Common myeloid progenitor, CD34-positive (primary cell): ENCODE measurements around the gene PARD6B.
"Not testable (repeated sequence)": the region's sequence is repeated elsewhere in the genome, so short reads cannot be mapped to it uniquely, and the experiment has no call there.

ENCODE experiments used
- CTCF ChIA-PET: fragments of 350-600 bp; sonication (Branson Sonifier 250); formaldehyde crosslinking; loops from one replicate; lab custom pipeline; 2021; ENCODE audit warnings: antibody characterized with exemption; lab: Charles Lee
- POLR2A ChIA-PET: fragments of 350-600 bp; sonication (Branson Sonifier 250); formaldehyde crosslinking; loops from one replicate; lab custom pipeline; 2021; ENCODE audit warnings: antibody characterized with exemption; lab: Charles Lee
- DNase-seq, 3 donors: peaks; one replicate each; pipeline versions ENCODE4 v3.0.0 to v3.0.0-alpha.2; 2013
- H3K27ac ChIP-seq, 2 experiments: 1 replicate in 1 of 2; 2 replicates in 1 of 2; pipeline ENCODE4 v1.7.0; 2013; ENCODE audit warnings: inconsistent platforms in 2 of 2, low read length in 2 of 2, mild to moderate bottlenecking in 2 of 2, low read depth in 1 of 2, moderate library complexity in 1 of 2; ENCODE audit not compliant: severe bottlenecking in 2 of 2, insufficient read depth in 1 of 2, poor library complexity in 1 of 2
- H3K27me3 ChIP-seq, 5 experiments: replicated peaks in 2 of 5; 1 replicate in 3 of 5; 2 replicates in 2 of 5; pipeline versions ENCODE4 v1.6.1 to v1.7.0; 2013; ENCODE audit warnings: low read length in 4 of 5, mild to moderate bottlenecking in 2 of 5, moderate library complexity in 2 of 5, inconsistent platforms in 1 of 5; ENCODE audit not compliant: insufficient read depth in 5 of 5, control insufficient read depth in 4 of 5
- H3K36me3 ChIP-seq, 4 experiments: 1 replicate in 2 of 4; 2 replicates in 2 of 4; pipeline versions ENCODE4 v1.6.1 to v1.7.0; 2013; ENCODE audit warnings: low read length in 3 of 4, control low read depth in 1 of 4, mild to moderate bottlenecking in 1 of 4; ENCODE audit not compliant: control insufficient read depth in 4 of 4, insufficient read depth in 4 of 4
- H3K4me1 ChIP-seq, 4 experiments: 1 replicate in 3 of 4; 2 replicates in 1 of 4; pipeline versions ENCODE4 v1.6.1 to v1.7.1; 2013; ENCODE audit warnings: low read length in 3 of 4, mild to moderate bottlenecking in 3 of 4, control low read depth in 1 of 4, inconsistent platforms in 1 of 4, moderate library complexity in 1 of 4; ENCODE audit not compliant: control insufficient read depth in 4 of 4, insufficient read depth in 4 of 4; ENCODE audit errors: control extremely low read depth in 1 of 4
- H3K4me3 ChIP-seq, 7 experiments: 1 replicate in 4 of 7; 2 replicates in 3 of 7; pipeline versions ENCODE4 v1.5.1 to v1.7.0; 2013; ENCODE audit warnings: mild to moderate bottlenecking in 7 of 7, low read length in 6 of 7, moderate library complexity in 6 of 7, inconsistent platforms in 2 of 7, low read depth in 2 of 7, control low read depth in 1 of 7; ENCODE audit not compliant: insufficient read depth in 4 of 7, control insufficient read depth in 1 of 7; ENCODE audit errors: extremely low read depth in 1 of 7
- H3K9me3 ChIP-seq, 5 experiments: 1 replicate in 4 of 5; 2 replicates in 1 of 5; pipeline versions ENCODE4 v1.6.1 to v1.7.1; 2013; ENCODE audit warnings: low read length in 4 of 5, mild to moderate bottlenecking in 2 of 5, inconsistent platforms in 1 of 5, low read depth in 1 of 5, moderate library complexity in 1 of 5; ENCODE audit not compliant: control insufficient read depth in 4 of 5, insufficient read depth in 2 of 5; ENCODE audit errors: control extremely low read depth in 1 of 5
- WGBS: methylation state at CpG from one replicate; pipeline ENCODE4 v1.1.5; 2013; ENCODE audit not compliant: insufficient coverage; 5-methylcytosine and 5-hydroxymethylcytosine counted together

The PARD6B gene

DNA sequence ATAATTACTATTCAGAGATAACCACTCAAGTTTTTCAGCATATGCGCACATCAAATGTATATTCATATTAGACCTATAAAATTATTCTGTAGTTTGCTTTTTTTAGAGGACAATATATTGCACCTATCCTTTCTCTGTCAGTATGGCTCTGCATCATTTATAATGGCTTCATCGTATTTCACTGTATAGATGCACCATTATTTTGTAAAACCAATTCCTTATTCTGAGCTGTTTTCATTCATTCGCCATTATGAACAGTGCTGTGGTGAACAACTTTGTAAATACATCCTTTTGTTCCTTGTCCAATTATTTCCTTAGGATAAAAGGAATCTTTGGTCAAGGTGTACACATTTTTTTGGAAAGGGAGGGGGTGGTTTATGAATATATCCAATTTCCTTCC, 34.3 kb downstream of the PARD6B start:
- CTCF ChIA-PET, result interaction anchor here (1.7 kb wide), 1 partner anchor 11 kb away, joined by 5 read pairs; no protein-coding TSS in a partner anchor
- H3K9me3 ChIP-seq, result no peaks in the 10 kb centered on the region
- no peak overlapping the region for H3K4me3 ChIP-seq
- no peak overlapping the region for H3K27ac ChIP-seq
- no peaks in the 10 kb centered on the region for H3K27me3 ChIP-seq
- POLR2A ChIA-PET, result interaction anchor here (0.7 kb wide), 1 partner anchor 126 kb away, joined by 3 read pairs; no protein-coding TSS in a partner anchor
- 100% methylated on average over 1 of the region's 3 CpGs for WGBS
- no peak for DNase-seq
- no peaks in the 10 kb centered on the region for H3K4me1 ChIP-seq
- no peaks in the 10 kb centered on the region for H3K36me3 ChIP-seq

DNA sequence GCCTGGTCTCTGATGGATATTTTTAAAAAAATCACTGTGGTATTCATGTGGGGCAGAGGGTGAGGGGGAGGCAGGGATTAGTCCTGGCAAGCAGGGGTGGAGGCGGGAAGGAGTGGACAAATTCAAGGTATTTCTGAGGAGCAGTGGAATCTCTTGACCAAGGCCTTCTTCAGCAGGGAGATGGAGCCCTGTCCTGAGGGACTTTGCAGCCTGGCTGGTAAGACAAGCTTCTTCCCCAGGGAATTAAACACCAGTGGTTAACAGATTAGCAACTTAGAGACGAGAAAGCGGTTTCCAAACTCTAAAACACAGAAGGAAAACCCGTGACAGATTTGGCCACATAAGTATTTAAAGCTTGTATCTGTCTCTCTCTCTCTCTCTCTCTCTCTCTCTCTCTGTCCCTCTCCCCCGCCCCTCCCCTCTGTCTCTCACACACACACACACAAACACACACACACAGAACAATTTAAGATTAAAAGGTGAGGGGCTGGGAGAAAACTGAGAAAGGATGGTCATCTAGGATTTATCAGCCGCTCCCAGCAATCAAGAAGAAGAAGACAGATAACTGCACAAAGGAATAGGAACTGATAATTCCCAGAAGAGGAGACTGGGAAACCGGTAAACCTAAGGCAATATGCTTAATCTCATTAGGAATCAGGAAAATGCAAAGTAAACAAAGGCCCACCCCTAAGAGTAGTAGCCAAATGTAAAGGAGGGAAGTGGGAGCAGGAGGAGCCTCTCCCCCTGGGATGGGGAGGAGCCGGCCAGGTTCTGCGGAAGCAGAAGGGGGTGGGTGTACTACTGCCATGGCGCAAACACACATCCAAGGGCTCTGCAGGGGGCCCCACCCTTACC, 35.8 kb downstream of the PARD6B start:
- H3K27me3 ChIP-seq, POLR2A ChIA-PET, H3K27ac ChIP-seq, H3K9me3 ChIP-seq, H3K36me3 ChIP-seq, DNase-seq, H3K4me3 ChIP-seq, H3K4me1 ChIP-seq: not testable (repeated sequence)
- 100% methylated on average over 2 of the region's 10 CpGs for WGBS
- CTCF ChIA-PET, result interaction anchor here (1.7 kb wide), 1 partner anchor 13 kb away, joined by 5 read pairs; no protein-coding TSS in a partner anchor

DNA sequence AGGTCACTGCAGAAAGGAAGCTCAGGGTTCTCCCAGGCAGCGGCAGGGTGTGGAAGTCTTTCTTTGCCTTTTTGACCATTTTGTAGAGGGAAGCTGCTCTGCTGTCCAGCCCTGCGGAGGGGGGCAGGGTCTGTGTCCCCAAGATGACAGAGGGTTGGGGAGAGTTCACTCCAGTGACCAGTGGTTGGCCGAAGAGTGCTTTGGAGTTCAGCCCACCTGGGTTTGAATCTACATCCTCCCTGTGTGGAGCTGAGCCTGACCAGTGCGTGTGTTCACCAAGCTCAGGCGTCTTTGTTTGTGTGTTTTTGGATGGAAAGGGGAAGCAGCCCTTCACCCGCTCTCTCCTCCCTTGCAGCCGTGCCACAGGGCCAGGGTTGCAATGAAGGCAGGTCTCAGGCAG, 37.6 kb downstream of the PARD6B start:
- 100% methylated on average over 1 of the region's 7 CpGs for WGBS
- POLR2A ChIA-PET, CTCF ChIA-PET: not testable (repeated sequence)

DNA sequence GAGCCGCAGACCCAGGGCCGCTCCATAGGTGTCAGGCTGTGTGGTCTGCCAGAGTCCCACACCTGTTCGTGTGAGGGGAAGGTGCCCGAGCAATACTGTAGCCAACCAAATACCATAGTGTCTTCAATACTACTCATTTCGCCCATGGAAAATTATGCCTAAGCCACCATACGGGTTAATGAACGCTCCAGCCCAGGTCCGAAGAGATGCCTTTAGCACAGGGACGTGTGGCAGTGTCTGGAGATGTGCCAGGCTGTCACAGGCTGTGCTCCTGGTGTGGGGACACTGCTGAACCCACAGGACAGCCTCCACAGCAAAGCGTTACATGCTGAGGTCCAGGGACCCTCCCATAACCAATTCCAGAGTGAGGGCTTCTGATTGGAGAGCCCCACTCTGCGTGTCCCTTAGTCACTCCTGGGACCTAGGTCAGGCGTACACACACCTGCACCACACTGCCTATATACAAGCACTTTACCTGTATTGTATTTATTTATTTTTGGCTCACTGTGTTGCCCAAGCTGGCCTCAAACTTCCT, 38.2 kb downstream of the PARD6B start:
- H3K27me3 ChIP-seq, H3K9me3 ChIP-seq, H3K27ac ChIP-seq, H3K4me1 ChIP-seq, CTCF ChIA-PET, POLR2A ChIA-PET, H3K36me3 ChIP-seq, DNase-seq, H3K4me3 ChIP-seq: not testable (repeated sequence)
- WGBS, result 100% methylated on average over 4 of the region's 12 CpGs

More for the DNA sequence above, 37.6 kb downstream of the PARD6B start:
- H3K27me3 ChIP-seq, H3K36me3 ChIP-seq, DNase-seq, H3K27ac ChIP-seq, H3K4me1 ChIP-seq, H3K9me3 ChIP-seq, H3K4me3 ChIP-seq: not testable (repeated sequence)

DNA sequence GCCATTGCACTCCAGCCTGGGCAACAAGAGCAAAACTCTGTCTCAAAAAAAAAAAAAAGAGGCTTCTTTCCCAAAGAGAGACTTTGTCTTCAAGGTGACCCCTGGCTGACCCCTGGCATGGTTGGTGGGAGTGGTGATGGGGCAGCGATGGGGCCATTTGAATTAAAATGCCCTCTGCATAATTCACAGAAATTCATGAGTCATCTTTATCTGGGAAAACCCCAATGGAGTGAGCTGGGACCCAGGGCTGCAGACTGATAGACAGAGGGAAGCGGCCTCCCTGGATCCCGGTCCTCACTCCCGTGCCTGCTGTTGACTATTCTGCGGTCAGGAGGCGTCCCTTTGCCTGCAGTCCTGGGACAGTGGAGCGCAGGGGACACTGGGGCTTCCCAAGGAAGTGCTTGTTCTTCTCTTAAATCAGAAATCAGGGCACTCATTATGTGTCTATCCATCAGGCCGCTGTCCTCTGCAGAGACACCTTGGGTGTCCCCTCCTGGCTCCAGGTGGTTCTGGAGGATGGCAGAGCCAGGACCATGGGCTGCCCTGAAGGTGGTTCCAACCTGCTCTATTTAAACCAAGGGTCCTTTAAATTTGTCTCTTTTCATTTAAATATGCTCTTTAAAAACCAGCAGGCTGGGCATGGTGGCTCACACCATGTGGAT, 40.2 kb downstream of the PARD6B start:
- DNase-seq, H3K4me3 ChIP-seq, H3K27me3 ChIP-seq, H3K9me3 ChIP-seq, H3K4me1 ChIP-seq, H3K36me3 ChIP-seq, POLR2A ChIA-PET, CTCF ChIA-PET, H3K27ac ChIP-seq: not testable (repeated sequence)
- WGBS, result no CpG with 5 or more reads among the region's 8 CpGs

DNA sequence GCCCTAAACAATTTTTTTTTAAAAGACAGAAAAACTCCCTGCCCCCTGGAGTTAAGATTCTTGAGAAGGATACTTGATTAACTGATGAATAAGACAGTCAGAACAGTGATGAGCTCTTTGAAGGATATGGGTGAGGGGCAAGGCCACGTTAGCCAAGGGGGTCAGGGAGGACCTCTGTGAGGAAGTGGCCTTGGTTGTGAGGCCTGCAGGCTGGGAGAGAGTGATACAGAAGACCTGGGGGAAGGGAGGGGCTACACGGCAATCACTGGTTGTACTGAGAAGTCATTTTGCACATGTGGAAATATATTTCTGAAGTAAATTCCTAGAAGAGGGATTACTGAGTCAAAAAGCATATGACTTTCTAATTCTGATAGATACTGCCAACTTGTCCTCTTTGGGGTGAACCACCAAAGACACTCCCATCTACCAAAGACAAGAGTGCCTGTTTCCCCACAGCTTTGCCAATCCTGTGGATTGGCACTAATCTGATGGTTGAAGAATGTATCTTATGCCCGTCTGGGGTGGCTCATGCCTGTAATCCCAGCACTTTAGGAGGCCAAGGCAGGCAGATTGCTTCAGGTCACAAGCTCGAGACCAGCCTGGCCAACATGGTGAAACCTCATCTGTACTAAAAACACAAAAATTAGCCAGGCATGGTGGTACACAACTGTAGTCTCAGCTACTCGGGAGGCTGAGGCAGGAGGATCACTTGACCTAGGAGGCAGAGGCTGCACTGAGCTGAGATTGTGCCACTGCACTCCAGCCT, 41.2 kb downstream of the PARD6B start:
- H3K27ac ChIP-seq, result no peak overlapping the region
- no peaks in the 10 kb centered on the region for H3K27me3 ChIP-seq
- no peaks in the 10 kb centered on the region for H3K4me1 ChIP-seq
- WGBS, result 70% methylated on average over 4 of the region's 5 CpGs
- CTCF ChIA-PET, result interaction anchor here (1.0 kb wide), 2 partner anchors 10 to 17 kb away, joined by 3 to 4 read pairs; no protein-coding TSS in a partner anchor
- no peaks in the 10 kb centered on the region for H3K9me3 ChIP-seq
- H3K4me3 ChIP-seq, result no peak overlapping the region
- no peak for DNase-seq
- POLR2A ChIA-PET, result no interaction called here
- H3K36me3 ChIP-seq, result no peaks in the 10 kb centered on the region
